Fibroblast of lung (primary cell): ENCODE measurements around the gene KCTD5.

ENCODE experiments used
- CTCF ChIP-seq, 2 donors: IDR thresholded peaks in 1 of 2; conservative IDR thresholded peaks in 1 of 2; 1 replicate in 1 of 2; 2 replicates in 1 of 2; pipeline ENCODE4 v1.5.1; 2011 to 2012; ENCODE audit warnings: low read length in 2 of 2, control low read depth in 1 of 2, inconsistent platforms in 1 of 2, low read depth in 1 of 2, mild to moderate bottlenecking in 1 of 2
- EZH2 ChIP-seq: IDR thresholded peaks from 2 replicates; pipeline ENCODE4 v1.5.1; 2012; ENCODE audit warnings: low read length, control low read depth, mild to moderate bottlenecking; ENCODE audit errors: missing control alignments

DNA sequence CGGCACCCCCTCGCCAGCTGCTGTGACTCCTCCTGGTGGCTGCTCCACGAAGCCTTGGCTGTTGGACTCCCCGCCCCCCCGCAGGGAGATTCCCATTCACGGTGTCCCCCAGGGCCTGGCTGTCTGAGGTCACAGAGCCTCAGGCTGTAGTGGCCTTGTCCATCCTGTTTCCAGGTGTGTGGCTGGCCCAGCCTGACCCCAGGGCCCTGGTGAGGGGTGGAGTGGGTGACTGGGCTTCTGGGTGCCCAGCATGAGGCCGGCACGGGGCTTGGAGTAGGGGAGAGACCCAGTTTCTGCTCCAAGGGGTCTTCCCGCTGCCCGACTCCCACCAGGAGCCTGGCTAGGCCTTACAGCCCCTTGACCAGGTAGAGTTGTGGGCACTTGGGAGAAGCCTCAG lies 27.3 kb downstream of the KCTD5 start:
- TF ChIP-seq EZH2 = no peak
- TF ChIP-seq CTCF (conservative IDR thresholded peaks at IDR 0.05 in 1 of 2, IDR thresholded peaks at IDR 0.05 in 1 of 2; ENCODE audit: low read depth in 1 of 2, low read length in 2 of 2) = no peak
